SW 1271 (cell line): ENCODE results near the gene MARCOL.
"Not testable (repeated sequence)": the region's sequence is repeated elsewhere in the genome, so short reads cannot be mapped to it uniquely, and the experiment has no call there.

Experiments used
- DNase-seq, 2 experiments: peaks; one replicate each; lab custom pipeline; 2025; lab: John Stamatoyannopoulos, UW

The MARCOL gene

DNA sequence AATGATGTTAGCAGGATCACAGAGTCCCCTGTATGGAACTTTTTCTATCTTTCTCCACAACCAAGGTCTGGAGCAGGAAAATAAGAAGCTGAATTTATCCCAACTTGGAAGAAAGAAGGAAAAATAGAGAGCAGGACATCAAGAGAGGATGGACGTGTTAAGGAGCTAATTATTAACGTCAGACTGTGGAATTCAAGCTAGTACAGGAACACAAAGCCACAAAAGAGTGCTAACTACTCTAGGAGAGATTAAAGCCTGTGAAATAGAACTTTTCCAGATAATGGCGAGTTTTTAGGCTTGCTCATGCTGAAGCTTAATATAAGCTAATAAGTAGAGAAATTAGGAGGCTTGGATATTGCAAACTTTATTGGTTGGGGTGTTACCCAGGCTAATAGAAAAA lies 29.6 kb downstream of the MARCOL start:
- no peak for DNase-seq

DNA sequence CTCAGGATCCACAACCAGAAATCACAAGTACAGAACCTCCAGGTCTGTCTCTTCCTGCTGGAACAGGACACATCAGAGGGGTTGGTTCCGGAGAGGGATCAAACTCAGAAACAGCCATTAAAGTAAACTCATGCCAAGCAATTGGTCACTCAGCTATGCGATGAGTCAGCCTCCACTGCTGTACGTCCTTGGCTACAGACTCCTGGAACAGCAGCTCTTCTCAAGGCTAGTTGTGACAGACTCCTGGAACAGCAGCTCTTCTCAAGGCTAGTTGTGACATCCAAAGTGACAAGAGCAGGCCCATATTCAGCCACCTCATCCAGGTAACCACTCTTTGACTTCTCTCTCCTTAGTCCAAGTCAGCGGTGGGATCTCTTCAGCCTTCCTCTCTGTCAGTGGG lies 30.2 kb downstream of the MARCOL start, which contains the start of gene SPINK13:
Gene SPINK13 (plus strand): TSS at position 229 of the 400 bp plus-strand sequence. CDS start 1,279 bp downstream, outside the sequence.
- DNase-seq = peak in 1 of 2 experiments; percentile 36

- DNase-seq = not testable (repeated sequence)
Observed at GRCh38 chr5:148275129-148275528, 36.8 kb downstream of the MARCOL start.

DNA sequence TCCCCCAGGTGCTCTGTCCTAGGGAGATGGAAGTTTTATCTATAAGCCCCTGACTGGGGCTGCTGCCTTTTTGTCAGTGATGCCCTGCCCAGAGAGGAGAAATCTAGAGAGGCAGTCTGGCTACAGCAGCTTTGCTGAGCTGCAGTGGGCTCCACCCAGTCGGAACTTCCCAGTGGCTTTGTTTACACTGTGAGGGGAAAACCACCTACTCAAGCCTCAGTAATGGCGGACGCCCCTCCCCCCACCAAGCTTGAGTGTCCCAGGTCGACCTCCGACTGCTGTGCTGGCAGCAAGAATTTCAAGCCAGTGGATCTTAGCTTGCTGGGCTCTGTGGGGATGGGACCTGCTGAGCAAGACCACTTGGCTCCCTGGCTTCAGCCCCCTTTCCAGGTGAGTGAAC lies 42.6 kb downstream of the MARCOL start:
- not testable (repeated sequence) for DNase-seq

GRCh38 chr5:148281336-148281735 lies 43.0 kb downstream of the MARCOL start:
- DNase-seq = not testable (repeated sequence)

GRCh38 chr5:148290271-148291195 lies 52.2 kb downstream of the MARCOL start:
- DNase-seq = peak in 1 of 2 experiments; percentile 29
